GM12892 (cell line): ENCODE measurements around the gene GARNL3.

Experiments
- POLR2A ChIP-seq: IDR thresholded peaks from 2 replicates; pipeline ENCODE4 v1.6.1; 2011; ENCODE audit warnings: low read depth, low read length, control low read depth
- POLR2AphosphoS5 ChIP-seq: IDR thresholded peaks from 2 replicates; pipeline ENCODE4 v1.6.1; 2011; ENCODE audit warnings: low read depth, low read length, control low read depth
- TAF1 ChIP-seq: IDR thresholded peaks from 2 replicates; pipeline ENCODE4 v1.6.1; 2011; ENCODE audit warnings: low read depth, mild to moderate bottlenecking, control low read depth, low read length, borderline replicate concordance

- TF ChIP-seq POLR2A, result no peak
- TF ChIP-seq POLR2AphosphoS5, result no peak
- no peak for TF ChIP-seq TAF1
Observed at GRCh38 chr9:127256324-127256723, 8.2 kb upstream of the GARNL3 start.
